ENCODE data around the gene NPAS2. TPM values are rescaled to one million over a fixed set of nuclear protein-coding genes. Genes with fewer than 3 reads are reported as not detected.

Gene NPAS2
- total and polyA plus RNA-seq, 2 of the 8 experiments (the other 6 are each of a cell fraction or from before 2014, with no cell fraction given): 1.8 to 1.9 TPM

GRCh38 chr2:101011152-101011551, 191.2 kb downstream of the NPAS2 start:
- no peak overlapping the region for H4K5ac ChIP-seq (ENCODE audit: insufficient read length, low read depth, low read length)
- H3K4me3 ChIP-seq (ENCODE audit: extremely low read depth in 1 of 4, insufficient read depth in 2 of 4, low read depth in 3 of 4, low read length in 4 of 4): no peak overlapping the region
- no peak overlapping the region for H3K14ac ChIP-seq (ENCODE audit: insufficient read length)
- H3K27me3 ChIP-seq (replicated peaks in 1 of 4; ENCODE audit: control insufficient read depth in 3 of 4, extremely low read depth in 1 of 4, insufficient read depth in 3 of 4, low read length in 3 of 4): no peaks in the 10 kb centered on the region; a peak in 1 of 7 replicates
- POLR2A ChIA-PET (ENCODE audit: partially characterized antibody): interaction anchor here (0.6 to 1.4 kb wide), 4 partner anchors 9 to 142 kb away, joined by 3 to 7 read pairs (median 3); partner anchors contain the start of gene RPL31
- FAIRE-seq (no peak), DNase-seq (ENCODE audit: low read depth in 1 of 2, low spot score in 2 of 2) (no peak)
- H4K8ac ChIP-seq (ENCODE audit: extremely low read depth, insufficient read depth, low read length): no peak overlapping the region
- no peak overlapping the region for H2BK15ac ChIP-seq (ENCODE audit: low read length)
- no peak overlapping the region for H2BK120ac ChIP-seq (replicated peaks; ENCODE audit: low read depth, low read length)
- TF ChIP-seq SP2 (IDR thresholded peaks at IDR 0.05; ENCODE audit: low read length): no peak
- no peak for TF ChIP-seq NANOG (IDR thresholded peaks at IDR 0.05; ENCODE audit: insufficient read depth, low read depth, low read length, poor library complexity, severe bottlenecking)
- TF ChIP-seq SIX5 (IDR thresholded peaks at IDR 0.05; ENCODE audit: low read depth, low read length): no peak
- no peak for TF ChIP-seq KDM1A (IDR thresholded peaks at IDR 0.05; ENCODE audit: borderline replicate concordance, low read length)
- 0 out of 2 replicates have a peak, but pooled peaks have one; percentile 37 for TF ChIP-seq POLR2AphosphoS5 (IDR thresholded peaks at IDR 0.05; ENCODE audit: low read depth, low read length)
- no peak for TF ChIP-seq NRF1 (IDR thresholded peaks at IDR 0.05; ENCODE audit: low read depth, low read length)
- peak in 1 of 2 experiments; percentile 25; a peak in 1 of 3 replicates for TF ChIP-seq POLR2A (IDR thresholded peaks at IDR 0.05; ENCODE audit: control extremely low read depth in 1 of 2, low read depth in 2 of 2, low read length in 2 of 2)
- CTCF ChIA-PET (ENCODE audit: partially characterized antibody): interaction anchor here (0.6 to 3.6 kb wide), 4 partner anchors 16 to 401 kb away, joined by 3 to 19 read pairs (median 6); no protein-coding TSS in a partner anchor
- H3K36me3 ChIP-seq (ENCODE audit: control insufficient read depth in 2 of 4, insufficient read depth in 4 of 4, low read length in 3 of 4): peaks cover 9 to 74% (median 34%) of the 10 kb centered on the region in 4 experiments
- H3K23me2 ChIP-seq (ENCODE audit: low read depth, low read length): no peaks in the 10 kb centered on the region
- no peak overlapping the region for H2AK5ac ChIP-seq (ENCODE audit: low read depth, low read length)
- H3K4me2 ChIP-seq (ENCODE audit: insufficient read depth in 1 of 2, low read depth in 2 of 2, low read length in 2 of 2): no peak overlapping the region
- WGBS, 2 experiments (ENCODE audit: extremely low coverage in 1 of 2, insufficient coverage in 1 of 2, insufficient read length in 1 of 2, insufficient replicate concordance in 2 of 2, low coverage in 1 of 2, low lambda C conversion rate in 2 of 2, missing lambda C conversion rate in 1 of 2): 75% methylated on average over 10 of the region's 10 CpGs; no CpG with 5 or more reads in 1 of the 2 experiments
- no peak overlapping the region for H3K9ac ChIP-seq (replicated peaks in 1 of 4; ENCODE audit: extremely low read depth in 1 of 4, low read depth in 3 of 4, low read length in 3 of 4)
- H4K20me1 ChIP-seq (replicated peaks in 1 of 2; ENCODE audit: control insufficient read depth in 1 of 2, insufficient read depth in 2 of 2, low read length in 2 of 2): peaks cover 6 to 16% of the 10 kb centered on the region in 2 experiments
- H3K79me1 ChIP-seq (ENCODE audit: low read depth, low read length): no peaks in the 10 kb centered on the region; the same call in 1 of the 2 replicates
- H3K27ac ChIP-seq (ENCODE audit: low read depth, low read length): no peak overlapping the region
- no peaks in the 10 kb centered on the region for H3K79me2 ChIP-seq (ENCODE audit: control insufficient read depth in 1 of 2, insufficient read depth in 2 of 2, low read length in 2 of 2)
- no peak overlapping the region for H3K18ac ChIP-seq (ENCODE audit: extremely low read depth, low read length)
- H3K4ac ChIP-seq (replicated peaks; ENCODE audit: insufficient read length, low read depth, low read length): no peak overlapping the region
- H2AFZ ChIP-seq (ENCODE audit: low read length): no peak overlapping the region
- no peak overlapping the region for H4K91ac ChIP-seq (replicated peaks; ENCODE audit: insufficient read length, low read length)
- no peak overlapping the region for H2BK5ac ChIP-seq (ENCODE audit: low read depth, low read length)
- H2BK12ac ChIP-seq (ENCODE audit: low read depth, low read length): no peak overlapping the region
- no peak overlapping the region for H3K23ac ChIP-seq (ENCODE audit: insufficient read length)
- H3K9me3 ChIP-seq (ENCODE audit: insufficient read depth in 2 of 2, low read depth in 1 of 2, low read length in 1 of 2): no peaks in the 10 kb centered on the region
- H2BK20ac ChIP-seq (ENCODE audit: low read length): no peak overlapping the region
- no peaks in the 10 kb centered on the region; a peak in 1 of 7 replicates for H3K4me1 ChIP-seq (replicated peaks in 1 of 4; ENCODE audit: control insufficient read depth in 3 of 4, insufficient read depth in 4 of 4, low read length in 3 of 4)
- no peak overlapping the region for H3K56ac ChIP-seq (replicated peaks; ENCODE audit: insufficient read length, low read depth, low read length)

Data from H1 (cell line).